HuH-7.5 (cell line): Measurements from ENCODE around the gene CHN1.

Experiments
- DNase-seq: peaks from one replicate; pipeline ENCODE4 v3.0.0; 2011; ENCODE audit warnings: low spot score

The CHN1 gene

DNA sequence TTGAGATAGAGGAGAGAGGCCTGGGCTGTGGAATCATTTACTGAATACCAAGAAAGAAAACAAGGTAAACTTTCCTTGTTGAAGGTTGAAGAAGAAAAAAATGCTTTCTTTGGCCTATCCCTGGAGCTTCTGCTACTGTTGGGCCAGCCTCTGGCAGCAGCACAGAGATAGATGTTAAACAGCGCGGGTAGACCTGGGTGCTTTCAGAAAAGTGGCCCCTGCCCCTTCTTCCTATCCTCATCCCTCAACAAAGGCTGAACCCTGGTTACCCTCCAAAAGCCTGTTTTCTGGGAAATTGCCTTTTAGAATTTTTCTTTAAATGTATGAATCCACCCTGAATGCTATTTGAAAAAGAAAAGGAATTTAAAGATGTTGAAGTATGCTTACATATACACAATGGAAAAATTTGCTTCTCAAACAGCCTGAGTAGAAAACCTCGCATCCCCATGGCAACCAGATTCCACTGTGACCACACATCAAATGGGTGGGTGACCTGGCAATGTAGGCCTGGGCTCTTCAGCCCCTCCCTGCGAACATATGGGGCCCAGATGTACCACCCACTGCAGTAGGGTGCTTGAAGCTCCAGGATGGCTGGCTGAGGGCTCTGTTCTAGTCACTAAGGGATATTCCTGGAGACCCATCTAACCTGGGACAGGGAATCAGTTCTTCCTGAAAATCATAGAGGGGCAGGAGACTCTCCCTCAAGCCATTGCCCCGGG lies 217.5 kb downstream of the CHN1 start:
- no peak for DNase-seq

DNA sequence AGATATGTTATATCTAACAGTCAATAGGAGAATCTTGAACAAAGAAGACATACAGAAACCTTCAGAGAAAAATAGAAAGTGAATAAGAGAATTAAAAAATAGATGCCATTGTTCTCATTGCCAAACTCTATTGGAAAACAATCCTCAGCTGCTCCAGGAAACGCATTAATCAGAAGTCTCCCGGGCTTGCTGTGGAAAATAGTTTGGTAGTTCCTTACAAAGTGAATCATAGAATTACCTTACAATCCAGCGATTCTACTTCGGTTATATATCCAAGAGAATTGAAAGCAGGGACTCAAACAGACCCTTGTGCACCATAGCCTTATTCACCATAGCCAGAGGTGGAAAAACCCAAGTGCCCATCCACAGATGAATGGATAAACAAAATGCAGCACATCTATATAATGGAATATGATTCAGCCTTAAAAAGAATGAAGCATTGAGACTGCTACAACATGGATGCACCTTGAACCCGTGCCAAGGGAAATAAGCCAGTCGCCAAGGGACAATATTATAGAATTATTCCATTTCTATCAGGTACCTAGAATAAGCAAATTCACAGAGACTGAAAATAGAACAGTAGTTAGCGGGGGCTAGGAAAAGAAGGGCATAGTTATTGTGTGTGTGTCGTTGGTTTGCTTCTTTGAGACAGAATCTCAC lies 219.0 kb downstream of the CHN1 start:
- DNase-seq: no peak

DNA sequence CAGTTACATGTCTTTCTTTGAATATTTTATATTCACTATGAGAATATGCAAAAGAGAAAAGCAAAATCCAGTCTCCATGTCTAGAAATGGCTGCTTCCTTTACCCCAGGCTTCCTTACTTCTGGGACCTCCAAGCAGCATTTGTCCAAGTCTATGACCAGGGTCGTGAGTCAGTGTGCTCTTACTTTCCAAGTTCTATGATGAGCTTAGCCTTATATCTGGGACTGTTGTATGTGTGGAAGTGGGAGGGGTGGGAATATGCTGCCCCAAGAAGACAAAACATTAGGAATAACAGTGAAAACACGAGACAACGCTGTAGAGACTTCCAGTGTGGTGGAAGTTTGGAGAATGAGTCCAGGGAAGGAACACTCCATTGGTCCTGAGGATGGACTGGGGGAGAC lies 219.7 kb downstream of the CHN1 start:
- DNase-seq: no peak

- DNase-seq: no peak
These were observed 220.3 kb downstream of the CHN1 start for GRCh38 chr2:174784909-174785308.

GRCh38 chr2:174784316-174784715 lies 220.9 kb downstream of the CHN1 start:
- no peak for DNase-seq

GRCh38 chr2:174781996-174782395 lies 223.2 kb downstream of the CHN1 start:
- DNase-seq: no peak

DNA sequence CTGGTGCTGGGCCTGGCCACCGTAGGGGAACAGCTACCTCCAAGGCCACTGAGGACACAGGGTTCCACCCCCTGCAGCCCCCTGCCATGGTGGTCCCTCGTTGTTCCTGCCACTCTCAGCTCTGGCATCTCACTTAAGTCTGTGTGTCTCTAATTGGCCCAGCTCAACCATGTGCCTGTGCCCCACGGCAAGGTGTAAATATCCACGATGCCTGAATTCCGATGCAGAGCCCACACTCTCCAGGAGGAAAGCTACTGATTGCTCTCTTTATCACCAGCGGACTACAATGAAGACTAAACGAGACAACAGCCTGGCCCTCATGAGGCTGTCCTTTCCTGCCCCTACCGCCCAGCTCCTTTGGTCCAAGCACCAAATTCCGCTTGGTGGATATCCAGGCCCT lies 223.9 kb downstream of the CHN1 start:
- no peak for DNase-seq

- DNase-seq: no peak
These were observed 224.3 kb downstream of the CHN1 start for GRCh38 chr2:174780856-174781255.

DNA sequence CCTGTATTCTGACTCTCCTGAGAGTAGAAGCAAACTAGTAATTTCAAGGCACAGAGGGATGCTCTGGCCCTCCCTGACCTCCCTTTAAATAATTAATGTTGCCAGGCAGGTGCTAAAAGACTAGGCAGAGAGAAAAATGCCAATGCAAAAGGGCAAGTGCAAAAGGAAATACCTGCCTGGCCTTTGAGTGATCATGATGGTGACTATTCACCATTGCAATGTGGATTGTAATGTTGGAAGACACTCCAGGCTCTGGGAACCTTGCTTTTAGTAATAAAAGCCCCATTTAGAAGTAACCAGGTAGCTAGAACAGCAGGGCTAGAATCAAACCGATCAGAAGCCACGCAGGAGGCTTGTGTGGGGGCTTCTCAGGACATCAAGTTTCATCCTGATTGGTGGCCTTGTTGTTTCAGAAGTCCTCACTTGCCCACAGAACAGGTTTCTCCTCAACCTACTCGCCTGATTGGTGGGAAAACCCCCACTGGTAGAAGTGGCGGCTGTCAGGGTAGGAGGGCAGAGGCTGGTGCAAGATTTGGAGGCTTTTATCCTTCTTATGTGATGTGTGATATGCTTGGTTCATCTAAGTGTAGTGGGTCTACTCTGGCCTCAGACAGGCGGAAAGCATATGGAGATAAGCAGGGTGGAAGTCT lies 224.9 kb downstream of the CHN1 start:
- DNase-seq: no peak

- no peak for DNase-seq
These were observed 225.7 kb downstream of the CHN1 start for GRCh38 chr2:174779361-174779928.

GRCh38 chr2:174778085-174778981 lies 226.8 kb downstream of the CHN1 start:
- no peak for DNase-seq

GRCh38 chr2:174777347-174778084 lies 227.7 kb downstream of the CHN1 start:
- DNase-seq: no peak

- DNase-seq: no peak
These were observed 228.5 kb downstream of the CHN1 start for GRCh38 chr2:174776675-174777074.

DNA sequence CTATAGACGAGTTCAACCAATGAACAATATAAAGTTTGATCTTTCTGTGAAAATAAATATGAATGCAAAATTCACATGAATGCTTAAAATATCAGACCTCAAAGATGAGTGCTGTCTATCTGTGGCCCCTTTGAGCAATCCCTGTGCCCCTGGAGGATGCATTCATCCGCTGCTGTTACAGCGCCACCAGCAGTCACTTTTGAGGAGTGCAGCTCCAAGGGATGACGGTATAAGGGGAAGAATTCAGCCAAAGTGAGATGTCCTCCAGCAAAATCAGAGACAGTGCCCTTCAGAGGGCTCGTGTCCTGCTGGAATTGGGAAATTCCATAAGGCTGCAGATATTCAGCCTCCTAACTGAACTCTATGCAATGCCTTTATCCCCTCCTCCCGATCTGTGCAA lies 229.0 kb downstream of the CHN1 start:
- no peak for DNase-seq

GRCh38 chr2:174775571-174775980 lies 229.6 kb downstream of the CHN1 start:
- DNase-seq: no peak

DNA sequence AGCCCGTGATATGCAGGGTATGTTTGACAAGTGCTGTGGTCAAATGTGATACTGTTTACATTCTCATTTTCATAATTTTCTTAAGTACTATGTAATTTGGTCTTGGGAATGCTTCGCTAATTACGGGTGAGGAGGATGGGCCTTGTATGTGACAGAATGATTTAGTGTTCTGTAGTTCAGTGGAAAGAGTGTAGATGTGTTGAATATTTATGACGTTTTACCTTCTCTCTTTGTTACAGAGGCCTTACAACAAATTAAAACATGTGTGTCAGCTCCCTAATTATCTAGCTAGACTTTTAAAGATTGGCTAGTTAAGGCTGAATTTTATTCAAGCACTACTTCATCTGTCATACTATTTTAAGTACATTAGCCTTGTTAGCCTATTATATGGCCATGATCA lies 230.3 kb downstream of the CHN1 start:
- DNase-seq: no peak

DNA sequence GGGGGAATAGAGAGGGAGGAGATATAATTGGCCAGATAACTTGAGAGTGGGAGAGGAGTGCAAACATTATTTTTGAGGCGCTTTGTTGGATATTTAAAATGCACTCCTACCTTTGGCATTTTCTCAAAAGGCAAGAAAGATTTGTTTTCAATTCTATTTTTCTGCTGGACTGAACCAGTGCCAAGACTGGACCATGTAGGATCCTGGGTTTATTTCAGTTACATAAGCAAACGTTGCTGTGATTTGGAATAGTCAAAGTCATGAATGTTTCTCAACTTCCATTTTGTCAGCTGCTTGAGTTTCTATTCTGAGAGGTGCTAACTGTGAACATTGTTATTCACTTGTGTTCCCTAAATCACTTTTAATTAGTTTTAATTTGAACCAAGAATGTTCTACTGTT lies 232.0 kb downstream of the CHN1 start:
- DNase-seq: no peak

DNA sequence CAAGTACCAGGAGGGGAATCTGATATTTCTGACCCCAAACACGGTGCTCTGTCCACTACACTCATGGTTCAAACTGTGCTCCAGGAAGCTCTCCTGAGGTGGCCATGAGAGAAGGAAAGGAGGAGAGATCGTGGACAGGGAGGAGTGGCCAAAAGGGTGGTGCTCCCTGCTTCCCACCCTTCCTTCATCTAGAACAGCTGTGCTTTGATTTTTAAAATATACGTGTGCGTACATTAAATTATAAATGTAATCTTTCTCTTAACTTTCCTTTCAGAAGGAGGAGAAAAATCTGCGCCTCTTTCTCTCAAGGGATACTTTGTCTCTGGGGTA lies 232.7 kb downstream of the CHN1 start:
- DNase-seq: no peak

- DNase-seq: peak; percentile 85
These were observed 233.3 kb downstream of the CHN1 start for GRCh38 chr2:174771631-174772471.

DNA sequence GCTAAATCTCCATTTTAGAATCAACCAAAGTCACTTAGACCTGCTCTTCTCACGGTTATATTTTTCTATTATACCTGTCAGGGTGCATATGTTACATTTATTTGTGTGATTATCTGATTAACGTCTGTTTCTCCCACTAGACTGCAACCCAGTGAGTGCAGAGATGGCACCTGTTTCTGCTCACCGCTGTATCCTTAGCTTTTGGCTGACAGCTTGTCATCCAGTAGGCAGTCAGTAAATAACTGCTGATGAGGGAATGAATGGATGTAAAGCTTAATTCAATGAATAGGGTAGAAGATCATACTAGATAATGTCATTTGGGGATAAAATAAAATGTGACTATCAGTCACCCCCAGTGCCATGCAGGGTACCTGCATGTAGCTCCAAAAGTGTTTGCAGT lies 234.0 kb downstream of the CHN1 start:
- DNase-seq: no peak

- DNase-seq: no peak
These were observed 236.6 kb downstream of the CHN1 start for GRCh38 chr2:174768557-174768956.
